Lung (tissue), 12 donors: Measurements from ENCODE around the gene CRYM. TPM values are rescaled to one million over a fixed set of nuclear protein-coding genes. Genes with fewer than 3 reads are reported as not detected.

Experiments used
- ATAC-seq: fragments of 200-7000 bp; cut with Tn5 transposase; one replicate; pipeline ENCODE4 v1.9.1; 2020; ENCODE audit warnings: moderate number of reproducible peaks; ENCODE audit not compliant: insufficient read depth, low FRiP score
- DNase-seq, 3 donors: peaks; one replicate each; pipeline ENCODE4 v3.0.0-alpha.2; 2013 to 2017
- H3K27ac ChIP-seq, 2 donors: one replicate each; pipeline ENCODE4 v1.5.1; 2013; ENCODE audit warnings: mild to moderate bottlenecking in 2 of 2, moderate library complexity in 2 of 2, control low read depth in 1 of 2, inconsistent platforms in 1 of 2, low read depth in 1 of 2, low read length in 1 of 2
- H3K27me3 ChIP-seq, 3 donors: one replicate each; pipeline ENCODE4 v1.5.1; 2013; ENCODE audit warnings: low read length in 2 of 3; ENCODE audit not compliant: control insufficient read depth in 3 of 3, insufficient read depth in 3 of 3
- H3K36me3 ChIP-seq, 4 donors: one replicate each; pipeline ENCODE4 v1.5.1; 2013; ENCODE audit warnings: low read length in 4 of 4, mild to moderate bottlenecking in 1 of 4, moderate library complexity in 1 of 4; ENCODE audit not compliant: control insufficient read depth in 4 of 4, insufficient read depth in 4 of 4
- H3K4me1 ChIP-seq, 5 donors: one replicate each; pipeline ENCODE4 v1.5.1; 2013; ENCODE audit warnings: low read length in 5 of 5, mild to moderate bottlenecking in 2 of 5, moderate library complexity in 1 of 5; ENCODE audit not compliant: control insufficient read depth in 5 of 5, insufficient read depth in 5 of 5
- H3K4me3 ChIP-seq: one replicate; pipeline ENCODE4 v1.5.1; 2013; ENCODE audit warnings: mild to moderate bottlenecking, control low read depth, moderate library complexity
- H3K9ac ChIP-seq, 2 donors: one replicate each; pipeline ENCODE4 v1.5.1; 2013; ENCODE audit warnings: low read length in 2 of 2, control low read depth in 1 of 2; ENCODE audit not compliant: insufficient read depth in 1 of 2
- H3K9me3 ChIP-seq, 4 donors: one replicate each; pipeline ENCODE4 v1.5.1; 2013; ENCODE audit warnings: low read length in 3 of 4, mild to moderate bottlenecking in 1 of 4, moderate library complexity in 1 of 4; ENCODE audit not compliant: control insufficient read depth in 4 of 4, insufficient read depth in 3 of 4
- CTCF ChIP-seq: IDR thresholded peaks from 2 replicates; pipeline ENCODE4 v1.5.1; 2012; ENCODE audit warnings: mild to moderate bottlenecking; ENCODE audit errors: control extremely low read depth, extremely low read depth
- WGBS, 2 donors: extraction: QIAGEN DNeasy Blood & Tissue Kit; methylation state at CpG; one replicate each; pipeline ENCODE4 v1.1.7; 2013; 5-methylcytosine and 5-hydroxymethylcytosine counted together
- polyA plus RNA-seq, 2 donors: library from polyadenylated mRNA; stranded (reverse); fragments of 200-250 nt; gene quantifications; one replicate each; pipeline ENCODE4 v1.2.1, GENCODE V29; 2013
- total RNA-seq, 2 donors: library from RNA; depleted of rRNA in 1 of 2; stranded (reverse); fragments of >200 nt in 1 of 2; gene quantifications; one replicate each; pipeline ENCODE4 v1.2.1, GENCODE V29; 2014 to 2021
- donor health status: control.
- donor health status: control.
- donor health status: Bipolar disorder and iron deficiency.
- donor health status: healthy.
- donor health status: DM: yes; HTN: yes; CAD: no.

Gene CRYM
- total and polyA plus RNA-seq, 4 donors, result 5.4 to 11.9 (median 9.3) TPM

- DNase-seq, result no peak
- no peak for ATAC-seq
- Histone ChIP-seq H3K4me1 (peaks cover 0 to 21% (median 0%) of the 10 kb centered on the region in 5 donors), H3K27me3 (no peaks in the 10 kb centered on the region), H3K36me3 (no peaks in the 10 kb centered on the region), H3K9me3 (no peaks in the 10 kb centered on the region), H3K9ac (no peak overlapping the region), H3K4me3 (no peak overlapping the region), H3K27ac (peak overlapping the region in 1 of 2 donors; percentile 42)
- no peak for TF ChIP-seq CTCF
- WGBS, 2 donors, result 84% methylated on average over 9 of the region's 9 CpGs
Measured at GRCh38 chr16:21260870-21261791, 17.0 kb downstream of the CRYM start.

DNA sequence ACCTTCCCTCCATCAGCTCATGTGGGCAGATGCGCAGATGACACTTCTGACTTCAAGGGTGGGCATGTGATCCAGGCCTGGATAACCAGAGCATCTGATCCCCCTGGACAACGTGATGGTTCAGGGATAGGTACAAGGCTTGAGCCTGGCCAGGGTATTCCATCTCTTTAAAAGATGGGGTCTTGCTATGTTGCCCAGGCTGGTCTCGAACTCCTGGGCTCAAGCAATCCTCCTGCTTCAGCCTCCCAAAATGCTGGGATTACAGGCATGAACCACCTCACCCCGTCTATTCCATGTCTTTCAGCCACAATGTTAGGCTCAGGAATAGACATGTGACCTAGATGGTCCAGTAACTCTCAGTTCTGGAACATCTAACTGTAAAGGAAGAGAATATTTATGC is 20.8 kb downstream of the CRYM start:
- H3K9me3 ChIP-seq, result no peaks in the 10 kb centered on the region
- no peaks in the 10 kb centered on the region for H3K36me3 ChIP-seq
- no peak for DNase-seq
- TF ChIP-seq CTCF, result no peak
- no peak for ATAC-seq
- H3K4me3 ChIP-seq, result no peak overlapping the region
- H3K4me1 ChIP-seq, result no peaks in the 10 kb centered on the region
- 83 to 92% methylated on average over 4 of the region's 4 CpGs for WGBS, 2 donors
- no peaks in the 10 kb centered on the region for H3K27me3 ChIP-seq
- H3K27ac ChIP-seq, result no peak overlapping the region
- no peak overlapping the region for H3K9ac ChIP-seq

DNA sequence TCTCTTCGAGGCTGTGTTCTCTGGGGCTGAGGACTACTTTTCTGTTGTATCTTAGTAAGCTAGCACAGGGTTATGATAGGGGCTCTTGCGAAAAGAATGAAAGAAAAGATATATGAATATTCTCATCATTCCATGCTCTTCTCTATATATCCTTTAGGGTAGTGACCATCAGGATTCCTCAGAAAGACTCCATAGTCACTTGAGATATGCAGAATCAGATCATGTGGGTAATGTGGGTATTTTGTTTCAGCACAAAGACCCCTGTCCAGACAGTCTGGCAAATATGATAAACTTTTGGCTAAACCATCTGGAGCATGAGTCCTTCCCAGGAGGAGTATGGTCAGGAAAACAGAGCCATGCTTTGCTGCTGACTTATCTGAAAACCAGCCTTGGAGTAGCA is 21.5 kb downstream of the CRYM start:
- no peak overlapping the region for H3K9ac ChIP-seq
- no peak overlapping the region for H3K4me3 ChIP-seq
- TF ChIP-seq CTCF, result no peak
- H3K4me1 ChIP-seq, result no peaks in the 10 kb centered on the region
- H3K36me3 ChIP-seq, result no peaks in the 10 kb centered on the region
- ATAC-seq (no peak), DNase-seq (no peak)
- H3K27me3 ChIP-seq, result no peaks in the 10 kb centered on the region
- H3K9me3 ChIP-seq, result no peaks in the 10 kb centered on the region
- 88 to 92% methylated on average over 2 of the region's 2 CpGs for WGBS, 2 donors
- no peak overlapping the region for H3K27ac ChIP-seq
